Measurements from ENCODE around the gene DOCK1.

- TF ChIP-seq CTCF (conservative IDR thresholded peaks at IDR 0.05; ENCODE audit: low read length) (no peak), EZH2phosphoT487 (IDR thresholded peaks at IDR 0.05; ENCODE audit: borderline replicate concordance) (no peak)
Observed at GRCh38 chr10:126909147-126909546, 3.9 kb downstream of the DOCK1 start.
